ENCODE data around the gene EPHB2.

EPHB2 gene

GRCh38 chr1:22745669-22746585 lies 35.3 kb downstream of the EPHB2 start:
- H3K9me3 ChIP-seq (ENCODE audit: control insufficient read depth, low read length), result no peaks in the 10 kb centered on the region
- peak; percentile 18 for DNase-seq (ENCODE audit: low read depth)
- H3K36me3 ChIP-seq (ENCODE audit: control insufficient read depth, insufficient read depth, low read length, severe bottlenecking), result no peaks in the 10 kb centered on the region
- H3K4me1 ChIP-seq (ENCODE audit: control insufficient read depth, insufficient read depth, low read length), result peaks cover 13% of the 10 kb centered on the region
- no peaks in the 10 kb centered on the region for H3K27me3 ChIP-seq (replicated peaks; ENCODE audit: control insufficient read depth, insufficient read depth, low read length)
- H3K9ac ChIP-seq (ENCODE audit: low read length), result no peak overlapping the region
- H3K4me3 ChIP-seq (ENCODE audit: low read length), result no peak overlapping the region

GRCh38 chr1:22747021-22747734 lies 36.5 kb downstream of the EPHB2 start:
- Histone ChIP-seq H3K4me1 (ENCODE audit: control insufficient read depth, insufficient read depth, low read length) (peaks cover 16% of the 10 kb centered on the region), H3K36me3 (ENCODE audit: control insufficient read depth, insufficient read depth, low read length, severe bottlenecking) (no peaks in the 10 kb centered on the region), H3K9ac (ENCODE audit: low read length) (no peak overlapping the region), H3K4me3 (ENCODE audit: low read length) (no peak overlapping the region), H3K27me3 (replicated peaks; ENCODE audit: control insufficient read depth, insufficient read depth, low read length) (no peaks in the 10 kb centered on the region), H3K9me3 (ENCODE audit: control insufficient read depth, low read length) (no peaks in the 10 kb centered on the region)
- DNase-seq (ENCODE audit: low read depth), result peak; percentile 20

GRCh38 chr1:22747735-22748073 lies 37.1 kb downstream of the EPHB2 start:
- Histone ChIP-seq H3K36me3 (ENCODE audit: control insufficient read depth, insufficient read depth, low read length, severe bottlenecking) (no peaks in the 10 kb centered on the region), H3K9ac (ENCODE audit: low read length) (no peak overlapping the region), H3K4me1 (ENCODE audit: control insufficient read depth, insufficient read depth, low read length) (peaks cover 16% of the 10 kb centered on the region), H3K27me3 (replicated peaks; ENCODE audit: control insufficient read depth, insufficient read depth, low read length) (no peaks in the 10 kb centered on the region), H3K4me3 (ENCODE audit: low read length) (no peak overlapping the region), H3K9me3 (ENCODE audit: control insufficient read depth, low read length) (no peaks in the 10 kb centered on the region)
- no peak for DNase-seq (ENCODE audit: low read depth)

- Histone ChIP-seq H3K27me3 (replicated peaks; ENCODE audit: control insufficient read depth, insufficient read depth, low read length) (no peaks in the 10 kb centered on the region), H3K4me3 (ENCODE audit: low read length) (no peak overlapping the region), H3K4me1 (ENCODE audit: control insufficient read depth, insufficient read depth, low read length) (peaks cover 27% of the 10 kb centered on the region), H3K36me3 (ENCODE audit: control insufficient read depth, insufficient read depth, low read length, severe bottlenecking) (no peaks in the 10 kb centered on the region), H3K9ac (ENCODE audit: low read length) (no peak overlapping the region), H3K9me3 (ENCODE audit: control insufficient read depth, low read length) (no peaks in the 10 kb centered on the region)
- DNase-seq (ENCODE audit: low read depth), result no peak
These were observed 38.9 kb downstream of the EPHB2 start for GRCh38 chr1:22749503-22749902.

- Histone ChIP-seq H3K4me3 (ENCODE audit: low read length) (no peak overlapping the region), H3K9me3 (ENCODE audit: control insufficient read depth, low read length) (no peaks in the 10 kb centered on the region), H3K36me3 (ENCODE audit: control insufficient read depth, insufficient read depth, low read length, severe bottlenecking) (no peaks in the 10 kb centered on the region), H3K27me3 (replicated peaks; ENCODE audit: control insufficient read depth, insufficient read depth, low read length) (no peaks in the 10 kb centered on the region), H3K4me1 (ENCODE audit: control insufficient read depth, insufficient read depth, low read length) (peaks cover 27% of the 10 kb centered on the region), H3K9ac (ENCODE audit: low read length) (peak overlapping the region; percentile 76)
- DNase-seq (ENCODE audit: low read depth), result peak; percentile 89
These were observed 39.5 kb downstream of the EPHB2 start for GRCh38 chr1:22749919-22750684.

GRCh38 chr1:22750685-22751051 lies 40.0 kb downstream of the EPHB2 start:
- peak overlapping the region; percentile 76 for H3K9ac ChIP-seq (ENCODE audit: low read length)
- no peak for DNase-seq (ENCODE audit: low read depth)
- peaks cover 27% of the 10 kb centered on the region for H3K4me1 ChIP-seq (ENCODE audit: control insufficient read depth, insufficient read depth, low read length)
- no peaks in the 10 kb centered on the region for H3K36me3 ChIP-seq (ENCODE audit: control insufficient read depth, insufficient read depth, low read length, severe bottlenecking)
- no peaks in the 10 kb centered on the region for H3K27me3 ChIP-seq (replicated peaks; ENCODE audit: control insufficient read depth, insufficient read depth, low read length)
- H3K9me3 ChIP-seq (ENCODE audit: control insufficient read depth, low read length), result no peaks in the 10 kb centered on the region
- H3K4me3 ChIP-seq (ENCODE audit: low read length), result no peak overlapping the region

- Histone ChIP-seq H3K9ac (ENCODE audit: low read length) (no peak overlapping the region), H3K36me3 (ENCODE audit: control insufficient read depth, insufficient read depth, low read length, severe bottlenecking) (no peaks in the 10 kb centered on the region), H3K4me3 (ENCODE audit: low read length) (no peak overlapping the region), H3K9me3 (ENCODE audit: control insufficient read depth, low read length) (no peaks in the 10 kb centered on the region), H3K27me3 (replicated peaks; ENCODE audit: control insufficient read depth, insufficient read depth, low read length) (no peaks in the 10 kb centered on the region), H3K4me1 (ENCODE audit: control insufficient read depth, insufficient read depth, low read length) (peaks cover 27% of the 10 kb centered on the region)
- no peak for DNase-seq (ENCODE audit: low read depth)
These were observed 40.5 kb downstream of the EPHB2 start for GRCh38 chr1:22751124-22751531.

- Histone ChIP-seq H3K36me3 (ENCODE audit: control insufficient read depth, insufficient read depth, low read length, severe bottlenecking) (no peaks in the 10 kb centered on the region), H3K4me3 (ENCODE audit: low read length) (no peak overlapping the region)
These were observed 41.7 kb downstream of the EPHB2 start for GRCh38 chr1:22752339-22752738.

GRCh38 chr1:22753481-22753971 lies 42.9 kb downstream of the EPHB2 start:
- no peaks in the 10 kb centered on the region for H3K36me3 ChIP-seq (ENCODE audit: control insufficient read depth, insufficient read depth, low read length, severe bottlenecking)
- peak overlapping the region; percentile 28 for H3K9ac ChIP-seq (ENCODE audit: low read length)
- peak; percentile 73 for DNase-seq (ENCODE audit: low read depth)
- H3K4me3 ChIP-seq (ENCODE audit: low read length), result peak overlapping the region; percentile 3
- H3K9me3 ChIP-seq (ENCODE audit: control insufficient read depth, low read length), result no peaks in the 10 kb centered on the region
- peaks cover 27% of the 10 kb centered on the region for H3K4me1 ChIP-seq (ENCODE audit: control insufficient read depth, insufficient read depth, low read length)
- no peaks in the 10 kb centered on the region for H3K27me3 ChIP-seq (replicated peaks; ENCODE audit: control insufficient read depth, insufficient read depth, low read length)

More at GRCh38 chr1:22752339-22752738, 41.7 kb downstream of the EPHB2 start:
- DNase-seq (ENCODE audit: low read depth), result no peak
- no peak overlapping the region for H3K9ac ChIP-seq (ENCODE audit: low read length)
- H3K9me3 ChIP-seq (ENCODE audit: control insufficient read depth, low read length), result no peaks in the 10 kb centered on the region
- H3K27me3 ChIP-seq (replicated peaks; ENCODE audit: control insufficient read depth, insufficient read depth, low read length), result no peaks in the 10 kb centered on the region
- H3K4me1 ChIP-seq (ENCODE audit: control insufficient read depth, insufficient read depth, low read length), result peaks cover 27% of the 10 kb centered on the region

- H3K9me3 ChIP-seq (ENCODE audit: control insufficient read depth, low read length), result no peaks in the 10 kb centered on the region
- H3K9ac ChIP-seq (ENCODE audit: low read length), result peak overlapping the region; percentile 28
- no peaks in the 10 kb centered on the region for H3K36me3 ChIP-seq (ENCODE audit: control insufficient read depth, insufficient read depth, low read length, severe bottlenecking)
- H3K27me3 ChIP-seq (replicated peaks; ENCODE audit: control insufficient read depth, insufficient read depth, low read length), result no peaks in the 10 kb centered on the region
- no peak overlapping the region for H3K4me3 ChIP-seq (ENCODE audit: low read length)
- H3K4me1 ChIP-seq (ENCODE audit: control insufficient read depth, insufficient read depth, low read length), result peaks cover 27% of the 10 kb centered on the region
- no peak for DNase-seq (ENCODE audit: low read depth)
These were observed 43.6 kb downstream of the EPHB2 start for GRCh38 chr1:22754106-22754768.
